WTC11 (cell line): Measurements from ENCODE around the gene RUSC2. TPM values are rescaled to one million over a fixed set of nuclear protein-coding genes. Genes with fewer than 3 reads are reported as not detected.

Source experiments
- ATAC-seq: fragments of 200-7000 bp; cut with Tn5 transposase; 2 replicates; pipeline ENCODE4 v1.10.0; 2021; ENCODE audit warnings: mild to moderate bottlenecking, moderate library complexity
- CTCF ChIA-PET: fragments of 300-600 bp; sonication (Branson Sonifier 250); formaldehyde crosslinking; loops from one replicate; lab custom pipeline; 2021; ENCODE audit warnings: antibody characterized with exemption; lab: Charles Lee
- POLR2A ChIA-PET: fragments of 350-600 bp; sonication (Branson Sonifier 250); formaldehyde crosslinking; loops from one replicate; lab custom pipeline; 2021; ENCODE audit warnings: antibody characterized with exemption; lab: Charles Lee
- DNase-seq: peaks from one replicate; pipeline ENCODE4 v3.0.0; 2021; ENCODE audit warnings: low spot score
- H3K27ac Mint-ChIP-seq: 2 replicates; pipeline ENCODE4 v1.8.0; 2021; ENCODE audit warnings: mixed read lengths
- H3K27me3 Mint-ChIP-seq: 2 replicates; pipeline ENCODE4 v1.8.0; 2021; ENCODE audit warnings: low read depth, mild to moderate bottlenecking, moderate library complexity, mixed read lengths
- H3K36me3 Mint-ChIP-seq: 2 replicates; pipeline ENCODE4 v1.8.0; 2021; ENCODE audit warnings: mixed read lengths
- H3K4me1 Mint-ChIP-seq: 2 replicates; pipeline ENCODE4 v1.8.0; 2022; ENCODE audit warnings: mixed read lengths
- H3K4me3 Mint-ChIP-seq: 2 replicates; pipeline ENCODE4 v1.8.0; 2021; ENCODE audit warnings: mild to moderate bottlenecking, moderate library complexity, mixed read lengths
- H3K9me3 Mint-ChIP-seq: 2 replicates; pipeline ENCODE4 v1.8.0; 2021; ENCODE audit warnings: mixed read lengths
- ATF6 ChIP-seq: sonication (generic); formaldehyde crosslinking; IDR thresholded peaks from 2 replicates; pipeline ENCODE4 v1.8.1; 2023; ENCODE audit warnings: mild to moderate bottlenecking, missing genetic modification reagents
- CDX4 ChIP-seq: fragments of 250-450 bp; sonication (Bioruptor Pico); IDR thresholded peaks from 2 replicates; pipeline ENCODE4 v1.9.0; 2021; ENCODE audit warnings: moderate library complexity, mild to moderate bottlenecking, inconsistent platforms, borderline replicate concordance
- CTCF ChIP-seq: fragments of 200-600 bp; IDR thresholded peaks from 2 replicates; pipeline ENCODE4 v1.8.0; 2022; ENCODE audit warnings: antibody characterized with exemption
- E2F1 ChIP-seq: sonication (generic); formaldehyde crosslinking; IDR thresholded peaks from 2 replicates; pipeline ENCODE4 v1.8.0; 2022; ENCODE audit warnings: mild to moderate bottlenecking, missing genetic modification reagents
- FOXJ3 ChIP-seq: sonication (generic); formaldehyde crosslinking; IDR thresholded peaks from 2 replicates; pipeline ENCODE4 v1.9.0; 2021; ENCODE audit warnings: missing genetic modification reagents, mild to moderate bottlenecking, borderline replicate concordance
- FOXK1 ChIP-seq: sonication (generic); formaldehyde crosslinking; IDR thresholded peaks from 2 replicates; pipeline ENCODE4 v1.8.0; 2022; ENCODE audit warnings: mild to moderate bottlenecking, moderate library complexity, missing genetic modification reagents
- GABPB1 ChIP-seq: sonication (generic); formaldehyde crosslinking; IDR thresholded peaks from 2 replicates; pipeline ENCODE4 v1.8.1; 2023; ENCODE audit warnings: mild to moderate bottlenecking, missing genetic modification reagents
- JUN ChIP-seq: sonication (generic); formaldehyde crosslinking; IDR thresholded peaks from 2 replicates; pipeline ENCODE4 v1.8.0; 2023; ENCODE audit warnings: mild to moderate bottlenecking, missing genetic modification reagents
- MLX ChIP-seq: sonication (generic); formaldehyde crosslinking; IDR thresholded peaks from 2 replicates; pipeline ENCODE4 v1.8.1; 2023; ENCODE audit warnings: mild to moderate bottlenecking, missing genetic modification reagents, moderate library complexity
- NFATC4 ChIP-seq: fragments of 250-450 bp; sonication (Bioruptor Pico); IDR thresholded peaks from 2 replicates; pipeline ENCODE4 v1.9.0; 2021; ENCODE audit warnings: mild to moderate bottlenecking
- NFE2L1 ChIP-seq: sonication (generic); formaldehyde crosslinking; IDR thresholded peaks from 2 replicates; pipeline ENCODE4 v1.8.1; 2023; ENCODE audit warnings: missing genetic modification reagents
- NR1H2 ChIP-seq: sonication (generic); formaldehyde crosslinking; IDR thresholded peaks from 2 replicates; pipeline ENCODE4 v1.9.0; 2021; ENCODE audit warnings: mild to moderate bottlenecking, moderate library complexity, missing genetic modification reagents
- PRRX2 ChIP-seq: fragments of 250-450 bp; sonication (Bioruptor Pico); IDR thresholded peaks from 2 replicates; pipeline ENCODE4 v1.8.0; 2021; ENCODE audit warnings: mild to moderate bottlenecking
- SMAD3 ChIP-seq: sonication (generic); formaldehyde crosslinking; IDR thresholded peaks from 2 replicates; pipeline ENCODE4 v1.8.0; 2022; ENCODE audit warnings: missing genetic modification reagents, mild to moderate bottlenecking, borderline replicate concordance
- SMAD4 ChIP-seq: sonication (generic); formaldehyde crosslinking; IDR thresholded peaks from 2 replicates; pipeline ENCODE4 v1.8.0; 2022; ENCODE audit warnings: mild to moderate bottlenecking, missing genetic modification reagents
- TEAD1 ChIP-seq: sonication (generic); formaldehyde crosslinking; IDR thresholded peaks from 2 replicates; pipeline ENCODE4 v1.8.0; 2022; ENCODE audit warnings: mild to moderate bottlenecking, missing genetic modification reagents
- ZBTB21 ChIP-seq: sonication (generic); formaldehyde crosslinking; IDR thresholded peaks from 2 replicates; pipeline ENCODE4 v1.8.1; 2023; ENCODE audit warnings: mild to moderate bottlenecking, missing genetic modification reagents, borderline replicate concordance
- ZNF232 ChIP-seq: sonication (generic); formaldehyde crosslinking; IDR thresholded peaks from 2 replicates; pipeline ENCODE4 v1.8.0; 2022; ENCODE audit warnings: mild to moderate bottlenecking, missing genetic modification reagents
- ZNF263 ChIP-seq: sonication (generic); formaldehyde crosslinking; IDR thresholded peaks from 2 replicates; pipeline ENCODE4 v1.8.1; 2022; ENCODE audit warnings: low read depth, mild to moderate bottlenecking, moderate library complexity, missing genetic modification reagents
- ZNF317 ChIP-seq: sonication (generic); formaldehyde crosslinking; IDR thresholded peaks from 2 replicates; pipeline ENCODE4 v1.8.1; 2023; ENCODE audit warnings: low read depth, mild to moderate bottlenecking, moderate library complexity, missing genetic modification reagents, borderline replicate concordance
- ZNF396 ChIP-seq: fragments of 250-450 bp; sonication (Bioruptor Pico); IDR thresholded peaks from 2 replicates; pipeline ENCODE4 v1.8.0; 2021; ENCODE audit warnings: mild to moderate bottlenecking, moderate library complexity, borderline replicate concordance
- ZNF512 ChIP-seq: sonication (generic); formaldehyde crosslinking; IDR thresholded peaks from 2 replicates; pipeline ENCODE4 v1.8.1; 2022; ENCODE audit warnings: missing genetic modification reagents, borderline replicate concordance
- ZNF671 ChIP-seq: fragments of 250-450 bp; sonication (Bioruptor Pico); IDR thresholded peaks from 2 replicates; pipeline ENCODE4 v1.8.0; 2021; ENCODE audit warnings: mild to moderate bottlenecking
- total RNA-seq: library from RNA; stranded (reverse); gene quantifications from 3 replicates; pipeline ENCODE4 v1.2.3, GENCODE V29; 2021
- TF ChIP-seq, protein P1 (sequence below): fragments of 250-450 bp; sonication (Bioruptor Pico); IDR thresholded peaks from 2 replicates; pipeline ENCODE4 v1.9.0; 2021; ENCODE audit warnings: mild to moderate bottlenecking

The RUSC2 gene
- total RNA-seq, 1 experiment from 2014 or later = 9.4 TPM

DNA sequence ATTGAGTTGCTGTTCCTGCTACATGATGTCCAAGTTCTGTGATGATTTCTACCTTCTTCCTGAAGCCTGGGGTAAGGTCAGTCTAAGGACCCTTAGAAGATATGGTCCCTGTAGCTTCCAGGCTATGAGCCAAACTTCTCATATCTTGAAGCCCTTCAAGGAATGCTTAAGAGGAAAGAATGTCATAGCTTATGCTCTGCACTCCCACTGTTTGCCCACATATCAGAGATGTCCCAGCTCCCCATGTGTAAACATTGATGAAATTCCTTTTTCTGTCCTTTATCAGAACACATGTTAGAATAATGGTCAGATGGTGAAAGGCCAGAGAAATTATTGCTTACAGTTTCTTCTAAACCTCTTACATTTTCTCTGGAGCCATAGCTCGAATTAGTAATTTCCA is 41.4 kb upstream of the RUSC2 start (continued):
- no peak for TF ChIP-seq CTCF
- TF ChIP-seq GABPB1 (CRISPR knock-in tag) = no peak
- no peak for TF ChIP-seq ZNF317
- no peak for TF ChIP-seq CDX4
- no peak for TF ChIP-seq NR1H2 (CRISPR knock-in tag)
- no peak for TF ChIP-seq PRRX2 (CRISPR knock-in tag)

DNA sequence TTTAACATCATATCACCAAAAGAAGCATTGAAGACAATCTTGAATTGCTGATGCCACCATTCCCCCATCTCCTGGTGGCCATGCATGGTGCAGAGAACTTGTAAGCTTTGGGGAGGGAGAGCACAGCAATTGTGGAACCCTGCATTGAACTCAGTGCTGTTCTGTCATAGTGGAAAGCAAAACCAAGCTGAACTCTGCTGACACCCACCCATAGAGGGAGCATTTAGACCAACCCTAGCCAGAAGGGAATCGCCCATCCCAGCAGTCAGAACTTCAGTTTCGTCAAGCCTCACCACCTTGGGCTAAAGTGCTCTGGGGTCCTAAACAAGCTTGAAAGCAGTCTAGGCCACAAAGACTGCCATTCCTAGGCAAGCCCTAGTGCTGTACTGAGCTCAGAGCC is 37.4 kb upstream of the RUSC2 start:
- peaks cover 32% of the 10 kb centered on the region for H3K27me3 Mint-ChIP-seq
- TF ChIP-seq ZNF232 (no peak), ZNF263 (CRISPR knock-in tag) (no peak), ZBTB21 (CRISPR knock-in tag) (no peak), NFE2L1 (CRISPR knock-in tag) (no peak), ATF6 (no peak), SMAD3 (CRISPR knock-in tag) (no peak), FOXJ3 (no peak), FOXK1 (no peak), TEAD1 (no peak), PRRX2 (CRISPR knock-in tag) (no peak), E2F1 (CRISPR knock-in tag) (no peak), ZNF671 (no peak)
- TF ChIP-seq, protein P1, sequence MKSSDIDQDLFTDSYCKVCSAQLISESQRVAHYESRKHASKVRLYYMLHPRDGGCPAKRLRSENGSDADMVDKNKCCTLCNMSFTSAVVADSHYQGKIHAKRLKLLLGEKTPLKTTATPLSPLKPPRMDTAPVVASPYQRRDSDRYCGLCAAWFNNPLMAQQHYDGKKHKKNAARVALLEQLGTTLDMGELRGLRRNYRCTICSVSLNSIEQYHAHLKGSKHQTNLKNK (CRISPR knock-in tag) = no peak
- TF ChIP-seq, all 79 proteins: peak for 0
- CTCF ChIA-PET = interaction anchor here (0.9 to 1.4 kb wide), 5 partner anchors 12 to 337 kb away, joined by 3 to 5 read pairs (median 3); partner anchors contain the start of gene ATOSB
- peaks cover 20% of the 10 kb centered on the region for H3K9me3 Mint-ChIP-seq
- POLR2A ChIA-PET = interaction anchor here (0.6 kb wide), 1 partner anchor 1240 kb away, joined by 4 read pairs; no protein-coding TSS in a partner anchor
- no peaks in the 10 kb centered on the region for H3K36me3 Mint-ChIP-seq
- no peaks in the 10 kb centered on the region for H3K4me1 Mint-ChIP-seq
- DNase-seq (no peak), ATAC-seq (peak; percentile 61)
- no peak overlapping the region for H3K4me3 Mint-ChIP-seq
- no peak overlapping the region for H3K27ac Mint-ChIP-seq

DNA sequence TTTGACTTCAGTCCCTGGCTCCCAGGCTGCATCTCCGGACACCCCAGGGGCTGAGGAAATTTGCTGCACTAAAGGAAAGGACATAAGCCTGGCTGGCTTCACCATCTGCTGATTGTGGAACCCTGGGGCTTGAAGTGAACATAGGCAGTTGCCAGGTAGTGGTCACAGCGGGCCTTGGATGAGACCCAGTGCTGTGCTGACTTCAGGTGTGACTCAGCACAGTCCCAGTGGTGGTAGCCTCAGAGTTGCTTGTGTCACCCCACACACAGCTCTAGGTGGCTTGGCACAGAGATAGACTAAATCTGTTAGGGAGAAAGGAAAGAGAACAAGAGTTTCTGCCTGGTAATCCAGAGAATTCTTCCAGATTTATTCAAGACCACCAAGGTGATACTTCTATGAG is 36.1 kb upstream of the RUSC2 start:
- Mint-ChIP-seq H3K27ac (no peak overlapping the region), H3K36me3 (no peaks in the 10 kb centered on the region), H3K27me3 (peaks cover 27% of the 10 kb centered on the region), H3K4me3 (no peak overlapping the region), H3K9me3 (peaks cover 20% of the 10 kb centered on the region), H3K4me1 (no peaks in the 10 kb centered on the region)
- no peak for ATAC-seq
- DNase-seq = no peak
- POLR2A ChIA-PET = no interaction called here
- CTCF ChIA-PET = no interaction called here
- no peak for TF ChIP-seq MLX
- TF ChIP-seq ZNF396 (CRISPR knock-in tag) = no peak
- TF ChIP-seq SMAD4 (CRISPR knock-in tag) = no peak
- TF ChIP-seq JUN (CRISPR knock-in tag) = no peak
- TF ChIP-seq NFE2L1 (CRISPR knock-in tag) = no peak
- no peak for TF ChIP-seq ZNF512 (CRISPR knock-in tag)
- TF ChIP-seq NFATC4 = no peak
